Measurements from ENCODE around the gene LRRC7. TPM values are rescaled to one million over a fixed set of nuclear protein-coding genes. Genes with fewer than 3 reads are reported as not detected.

Gene LRRC7
- total and polyA plus RNA-seq, 2 of the 8 experiments (the other 6 are each of a cell fraction or from before 2014, with no cell fraction given) = 0.03 to 0.17 TPM

DNA sequence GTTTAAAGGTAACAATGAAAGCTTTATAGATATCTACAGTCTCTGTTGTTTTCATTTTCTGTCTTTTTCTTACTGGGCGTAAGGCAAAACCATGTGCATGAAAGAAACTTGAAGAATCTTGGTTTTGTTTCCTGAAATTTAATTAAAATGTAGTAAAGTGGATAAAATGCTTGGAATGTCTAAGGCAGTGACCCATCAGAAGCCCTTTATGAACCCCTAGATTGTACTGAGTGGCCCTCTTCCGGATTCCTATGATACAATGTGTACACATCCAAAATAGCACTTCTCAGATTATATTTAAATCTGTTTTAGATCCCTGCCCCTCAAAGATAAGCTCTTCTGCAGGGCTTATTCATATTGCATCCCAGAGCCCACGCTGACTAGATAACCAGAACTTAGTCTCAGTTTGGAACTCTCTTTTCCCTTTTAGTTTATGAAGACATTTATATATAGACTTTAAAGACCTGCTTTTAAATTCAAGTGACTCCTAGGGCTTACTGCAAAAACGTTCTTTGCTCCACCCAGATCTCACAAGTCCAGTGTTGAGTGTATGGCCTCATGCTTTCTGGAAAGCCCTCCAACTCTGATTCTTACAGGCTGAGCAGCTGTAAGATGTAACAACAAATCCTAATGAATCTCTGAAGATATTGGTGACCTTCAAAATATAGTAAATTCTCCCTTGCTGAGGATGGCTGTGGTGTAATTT, 142.9 kb downstream of the LRRC7 start:
- ChIA-PET POLR2A (ENCODE audit: partially characterized antibody) (no interaction called here), CTCF (ENCODE audit: partially characterized antibody) (interaction anchor here (1.2 kb wide), 1 partner anchor 10 kb away, joined by 3 read pairs; no protein-coding TSS in a partner anchor)
- Histone ChIP-seq H2BK12ac (ENCODE audit: low read depth, low read length) (no peak overlapping the region), H2BK120ac (replicated peaks; ENCODE audit: low read depth, low read length) (no peak overlapping the region), H3K27me3 (replicated peaks in 1 of 4; ENCODE audit: control insufficient read depth in 3 of 4, extremely low read depth in 1 of 4, insufficient read depth in 3 of 4, low read length in 3 of 4) (no peaks in the 10 kb centered on the region), H3K4me1 (replicated peaks in 1 of 4; ENCODE audit: control insufficient read depth in 3 of 4, insufficient read depth in 4 of 4, low read length in 3 of 4) (no peaks in the 10 kb centered on the region), H3K23ac (ENCODE audit: insufficient read length) (no peak overlapping the region), H3K36me3 (ENCODE audit: control insufficient read depth in 2 of 4, insufficient read depth in 4 of 4, low read length in 3 of 4) (no peaks in the 10 kb centered on the region), H3K79me1 (ENCODE audit: low read depth, low read length) (no peaks in the 10 kb centered on the region), H4K91ac (replicated peaks; ENCODE audit: insufficient read length, low read length) (no peak overlapping the region), H4K5ac (ENCODE audit: insufficient read length, low read depth, low read length) (no peak overlapping the region), H2AFZ (ENCODE audit: low read length) (no peak overlapping the region), H2AK5ac (ENCODE audit: low read depth, low read length) (no peak overlapping the region), H4K8ac (ENCODE audit: extremely low read depth, insufficient read depth, low read length) (no peak overlapping the region), H4K20me1 (replicated peaks in 1 of 2; ENCODE audit: control insufficient read depth in 1 of 2, insufficient read depth in 2 of 2, low read length in 2 of 2) (no peaks in the 10 kb centered on the region), H3K4me2 (ENCODE audit: insufficient read depth in 1 of 2, low read depth in 2 of 2, low read length in 2 of 2) (no peak overlapping the region), H2BK5ac (ENCODE audit: low read depth, low read length) (no peak overlapping the region), H3K9me3 (ENCODE audit: insufficient read depth in 2 of 2, low read depth in 1 of 2, low read length in 1 of 2) (no peaks in the 10 kb centered on the region), H3K18ac (ENCODE audit: extremely low read depth, low read length) (no peak overlapping the region), H2BK20ac (ENCODE audit: low read length) (no peak overlapping the region), H3K23me2 (ENCODE audit: low read depth, low read length) (no peaks in the 10 kb centered on the region), H2BK15ac (ENCODE audit: low read length) (no peak overlapping the region), H3K4me3 (ENCODE audit: extremely low read depth in 1 of 4, insufficient read depth in 2 of 4, low read depth in 3 of 4, low read length in 4 of 4) (no peak overlapping the region), H3K56ac (replicated peaks; ENCODE audit: insufficient read length, low read depth, low read length) (no peak overlapping the region), H3K14ac (ENCODE audit: insufficient read length) (no peak overlapping the region), H3K9ac (replicated peaks in 1 of 4; ENCODE audit: extremely low read depth in 1 of 4, low read depth in 3 of 4, low read length in 3 of 4) (no peak overlapping the region), H3K4ac (replicated peaks; ENCODE audit: insufficient read length, low read depth, low read length) (no peak overlapping the region), H3K79me2 (ENCODE audit: control insufficient read depth in 1 of 2, insufficient read depth in 2 of 2, low read length in 2 of 2) (no peaks in the 10 kb centered on the region), H3K27ac (ENCODE audit: low read depth, low read length) (no peak overlapping the region)
- FAIRE-seq (no peak), DNase-seq (ENCODE audit: low read depth in 1 of 2, low spot score in 2 of 2) (no peak)
- WGBS, 2 experiments (ENCODE audit: extremely low coverage in 1 of 2, insufficient coverage in 1 of 2, insufficient read length in 1 of 2, insufficient replicate concordance in 2 of 2, low coverage in 1 of 2, low lambda C conversion rate in 2 of 2, missing lambda C conversion rate in 1 of 2) = 77% methylated on average over 4 of the region's 4 CpGs; no CpG with 5 or more reads in 1 of the 2 experiments
- no peak for TF ChIP-seq CBX5 (IDR thresholded peaks at IDR 0.05; ENCODE audit: low read depth, low read length)
- no peak for TF ChIP-seq CHD2 (IDR thresholded peaks at IDR 0.05; ENCODE audit: low read length)
